Measurements from ENCODE around the gene WWOX. TPM values are rescaled to one million over a fixed set of nuclear protein-coding genes. Genes with fewer than 3 reads are reported as not detected.

WWOX gene
- polyA plus RNA-seq, 1 donor from 2014 or later, result 25.6 TPM

GRCh38 chr16:79150632-79151310 lies 1051.3 kb downstream of the WWOX start:
- H3K27ac ChIP-seq (ENCODE audit: low read length), result no peak overlapping the region
- H3K9me2 ChIP-seq (ENCODE audit: insufficient read depth, low read length), result no peaks in the 10 kb centered on the region
- no peak overlapping the region for H3K4me2 ChIP-seq (ENCODE audit: low read length)
- H4K20me1 ChIP-seq (ENCODE audit: insufficient read depth), result no peaks in the 10 kb centered on the region
- H3K9ac ChIP-seq (ENCODE audit: low read length), result no peak overlapping the region
- no peak for TF ChIP-seq MXI1 (conservative IDR thresholded peaks at IDR 0.05; ENCODE audit: poor library complexity, severe bottlenecking)
- no peak for TF ChIP-seq EZH2 (IDR thresholded peaks at IDR 0.05; ENCODE audit: borderline replicate concordance, insufficient read depth, low read length, poor library complexity, severe bottlenecking)
- no peak for TF ChIP-seq RAD21 (conservative IDR thresholded peaks at IDR 0.05)
- TF ChIP-seq POLR2AphosphoS5 (IDR thresholded peaks at IDR 0.05), result no peak
- TF ChIP-seq SMC3 (conservative IDR thresholded peaks at IDR 0.05; ENCODE audit: poor library complexity), result no peak
- TF ChIP-seq, protein P1, sequence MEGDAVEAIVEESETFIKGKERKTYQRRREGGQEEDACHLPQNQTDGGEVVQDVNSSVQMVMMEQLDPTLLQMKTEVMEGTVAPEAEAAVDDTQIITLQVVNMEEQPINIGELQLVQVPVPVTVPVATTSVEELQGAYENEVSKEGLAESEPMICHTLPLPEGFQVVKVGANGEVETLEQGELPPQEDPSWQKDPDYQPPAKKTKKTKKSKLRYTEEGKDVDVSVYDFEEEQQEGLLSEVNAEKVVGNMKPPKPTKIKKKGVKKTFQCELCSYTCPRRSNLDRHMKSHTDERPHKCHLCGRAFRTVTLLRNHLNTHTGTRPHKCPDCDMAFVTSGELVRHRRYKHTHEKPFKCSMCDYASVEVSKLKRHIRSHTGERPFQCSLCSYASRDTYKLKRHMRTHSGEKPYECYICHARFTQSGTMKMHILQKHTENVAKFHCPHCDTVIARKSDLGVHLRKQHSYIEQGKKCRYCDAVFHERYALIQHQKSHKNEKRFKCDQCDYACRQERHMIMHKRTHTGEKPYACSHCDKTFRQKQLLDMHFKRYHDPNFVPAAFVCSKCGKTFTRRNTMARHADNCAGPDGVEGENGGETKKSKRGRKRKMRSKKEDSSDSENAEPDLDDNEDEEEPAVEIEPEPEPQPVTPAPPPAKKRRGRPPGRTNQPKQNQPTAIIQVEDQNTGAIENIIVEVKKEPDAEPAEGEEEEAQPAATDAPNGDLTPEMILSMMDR (IDR thresholded peaks at IDR 0.05; ENCODE audit: poor library complexity, severe bottlenecking), result no peak
- TF ChIP-seq, protein P2, sequence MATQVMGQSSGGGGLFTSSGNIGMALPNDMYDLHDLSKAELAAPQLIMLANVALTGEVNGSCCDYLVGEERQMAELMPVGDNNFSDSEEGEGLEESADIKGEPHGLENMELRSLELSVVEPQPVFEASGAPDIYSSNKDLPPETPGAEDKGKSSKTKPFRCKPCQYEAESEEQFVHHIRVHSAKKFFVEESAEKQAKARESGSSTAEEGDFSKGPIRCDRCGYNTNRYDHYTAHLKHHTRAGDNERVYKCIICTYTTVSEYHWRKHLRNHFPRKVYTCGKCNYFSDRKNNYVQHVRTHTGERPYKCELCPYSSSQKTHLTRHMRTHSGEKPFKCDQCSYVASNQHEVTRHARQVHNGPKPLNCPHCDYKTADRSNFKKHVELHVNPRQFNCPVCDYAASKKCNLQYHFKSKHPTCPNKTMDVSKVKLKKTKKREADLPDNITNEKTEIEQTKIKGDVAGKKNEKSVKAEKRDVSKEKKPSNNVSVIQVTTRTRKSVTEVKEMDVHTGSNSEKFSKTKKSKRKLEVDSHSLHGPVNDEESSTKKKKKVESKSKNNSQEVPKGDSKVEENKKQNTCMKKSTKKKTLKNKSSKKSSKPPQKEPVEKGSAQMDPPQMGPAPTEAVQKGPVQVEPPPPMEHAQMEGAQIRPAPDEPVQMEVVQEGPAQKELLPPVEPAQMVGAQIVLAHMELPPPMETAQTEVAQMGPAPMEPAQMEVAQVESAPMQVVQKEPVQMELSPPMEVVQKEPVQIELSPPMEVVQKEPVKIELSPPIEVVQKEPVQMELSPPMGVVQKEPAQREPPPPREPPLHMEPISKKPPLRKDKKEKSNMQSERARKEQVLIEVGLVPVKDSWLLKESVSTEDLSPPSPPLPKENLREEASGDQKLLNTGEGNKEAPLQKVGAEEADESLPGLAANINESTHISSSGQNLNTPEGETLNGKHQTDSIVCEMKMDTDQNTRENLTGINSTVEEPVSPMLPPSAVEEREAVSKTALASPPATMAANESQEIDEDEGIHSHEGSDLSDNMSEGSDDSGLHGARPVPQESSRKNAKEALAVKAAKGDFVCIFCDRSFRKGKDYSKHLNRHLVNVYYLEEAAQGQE (IDR thresholded peaks at IDR 0.05; ENCODE audit: borderline replicate concordance), result no peak
- no peak for TF ChIP-seq EP300 (conservative IDR thresholded peaks at IDR 0.05; ENCODE audit: poor library complexity, severe bottlenecking)
- TF ChIP-seq TAF1 (IDR thresholded peaks at IDR 0.05; ENCODE audit: low read depth), result no peak
- H3K27me3 ChIP-seq (ENCODE audit: insufficient read depth, low read depth, low read length), result no peaks in the 10 kb centered on the region
- H3F3A ChIP-seq (ENCODE audit: insufficient read depth, low read length, poor library complexity, severe bottlenecking), result no peaks in the 10 kb centered on the region
- no peak overlapping the region for H3K4me3 ChIP-seq (ENCODE audit: low read length)
- no peak overlapping the region for H2AFZ ChIP-seq (ENCODE audit: low read depth, low read length)
- no peaks in the 10 kb centered on the region for H3K79me2 ChIP-seq (replicated peaks; ENCODE audit: insufficient read depth, low read length)
- no peaks in the 10 kb centered on the region for H3K9me3 ChIP-seq (ENCODE audit: low read length)
- H3K36me3 ChIP-seq (ENCODE audit: insufficient read depth, low read length), result no peaks in the 10 kb centered on the region

- Histone ChIP-seq H3K27ac (ENCODE audit: low read length) (no peak overlapping the region), H3K79me2 (replicated peaks; ENCODE audit: insufficient read depth, low read length) (no peaks in the 10 kb centered on the region), H3F3A (ENCODE audit: insufficient read depth, low read length, poor library complexity, severe bottlenecking) (no peaks in the 10 kb centered on the region), H4K20me1 (ENCODE audit: insufficient read depth) (no peaks in the 10 kb centered on the region), H3K4me2 (ENCODE audit: low read length) (no peak overlapping the region), H3K4me3 (ENCODE audit: low read length) (no peak overlapping the region), H3K27me3 (ENCODE audit: insufficient read depth, low read depth, low read length) (no peaks in the 10 kb centered on the region), H3K36me3 (ENCODE audit: insufficient read depth, low read length) (no peaks in the 10 kb centered on the region), H3K9me3 (ENCODE audit: low read length) (no peaks in the 10 kb centered on the region), H3K9me2 (ENCODE audit: insufficient read depth, low read length) (no peaks in the 10 kb centered on the region), H3K9ac (ENCODE audit: low read length) (no peak overlapping the region), H2AFZ (ENCODE audit: low read depth, low read length) (no peak overlapping the region)
- TF ChIP-seq MXI1 (conservative IDR thresholded peaks at IDR 0.05; ENCODE audit: poor library complexity, severe bottlenecking), result no peak
- TF ChIP-seq TAF1 (IDR thresholded peaks at IDR 0.05; ENCODE audit: low read depth), result no peak
- TF ChIP-seq, protein P2 (IDR thresholded peaks at IDR 0.05; ENCODE audit: borderline replicate concordance), result no peak
- TF ChIP-seq, protein P1 (IDR thresholded peaks at IDR 0.05; ENCODE audit: poor library complexity, severe bottlenecking), result no peak
- no peak for TF ChIP-seq RAD21 (conservative IDR thresholded peaks at IDR 0.05)
- no peak for TF ChIP-seq EP300 (conservative IDR thresholded peaks at IDR 0.05; ENCODE audit: poor library complexity, severe bottlenecking)
- no peak for TF ChIP-seq EZH2 (IDR thresholded peaks at IDR 0.05; ENCODE audit: borderline replicate concordance, insufficient read depth, low read length, poor library complexity, severe bottlenecking)
- no peak for TF ChIP-seq POLR2AphosphoS5 (IDR thresholded peaks at IDR 0.05)
- no peak for TF ChIP-seq SMC3 (conservative IDR thresholded peaks at IDR 0.05; ENCODE audit: poor library complexity)
Observed at GRCh38 chr16:79154086-79154485, 1054.6 kb downstream of the WWOX start.

Measured in neural cell (in vitro differentiated cells).